GM18505 (cell line): ENCODE results near the gene SLC4A5.

ENCODE experiments used
- ATAC-seq: cut with Tn5 transposase; IDR thresholded peaks from one replicate; pipeline ENCODE4 v1.9.1; 2021; ENCODE audit not compliant: unreplicated experiment
- POLR2A ChIP-seq: IDR thresholded peaks from 4 replicates; pipeline ENCODE4 v1.6.1; 2011; ENCODE audit warnings: borderline replicate concordance; ENCODE audit not compliant: insufficient read depth, insufficient read length; ENCODE audit errors: extremely low read depth

Gene SLC4A5

DNA sequence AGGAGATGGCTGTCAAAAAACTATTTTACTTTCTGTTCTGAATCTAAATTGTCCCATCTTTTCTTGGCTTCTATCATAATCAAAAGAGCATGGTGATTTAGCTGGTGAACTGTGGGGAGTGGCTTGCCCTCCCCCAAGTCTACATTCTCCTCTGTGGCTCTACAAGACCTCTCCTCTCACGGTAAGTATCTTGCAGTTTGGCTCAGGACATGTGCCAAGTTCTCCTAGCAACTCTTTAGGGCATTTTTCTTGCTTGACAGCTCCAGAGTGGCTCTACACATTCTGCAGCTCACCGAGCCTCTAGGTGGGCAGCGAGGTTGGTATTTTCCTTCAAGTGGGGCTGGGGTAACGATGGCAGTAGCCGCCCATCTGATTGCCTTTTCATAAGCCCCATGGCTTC lies 29.1 kb downstream of the SLC4A5 start:
- ATAC-seq: no peak
- no peak for TF ChIP-seq POLR2A

DNA sequence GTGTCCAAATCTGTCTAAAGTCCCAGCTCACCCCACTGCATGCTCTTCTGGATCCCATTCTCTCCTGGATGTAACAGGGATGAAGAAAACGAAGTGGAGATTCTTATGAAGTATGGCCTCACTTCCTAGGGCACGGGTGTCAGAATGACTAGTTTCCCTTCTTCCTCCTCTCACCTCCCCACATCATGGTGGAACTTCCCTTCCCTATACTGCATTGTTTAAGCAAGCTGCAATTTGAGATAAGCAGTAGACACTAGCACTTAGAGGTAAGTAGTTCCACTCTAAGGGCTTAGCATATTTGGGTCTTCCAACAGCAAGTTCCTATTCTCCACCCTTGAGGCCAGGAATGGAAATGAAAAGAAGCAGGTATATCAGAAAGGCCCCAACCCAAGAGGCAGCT lies 29.7 kb downstream of the SLC4A5 start:
- ATAC-seq: no peak
- TF ChIP-seq POLR2A: no peak

DNA sequence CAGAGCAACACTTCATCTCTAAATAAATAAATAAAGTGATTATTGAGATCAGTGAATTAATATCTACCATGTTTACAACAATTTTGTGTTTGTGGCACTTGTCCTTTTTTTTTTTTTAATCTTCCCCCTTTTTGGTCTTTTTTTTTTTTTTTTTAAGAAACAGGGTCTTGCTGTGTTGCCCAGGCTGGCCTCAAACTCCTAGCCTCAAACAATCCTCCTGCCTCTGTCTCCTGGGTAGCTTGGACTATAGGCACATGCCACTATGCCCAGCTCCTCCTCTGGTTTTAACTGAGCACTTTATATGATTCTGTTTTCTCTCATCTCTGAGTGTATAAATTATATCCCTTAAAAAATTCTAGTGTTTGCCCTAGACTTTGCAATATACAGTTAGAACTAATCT lies 30.3 kb downstream of the SLC4A5 start:
- no peak for ATAC-seq
- no peak for TF ChIP-seq POLR2A

DNA sequence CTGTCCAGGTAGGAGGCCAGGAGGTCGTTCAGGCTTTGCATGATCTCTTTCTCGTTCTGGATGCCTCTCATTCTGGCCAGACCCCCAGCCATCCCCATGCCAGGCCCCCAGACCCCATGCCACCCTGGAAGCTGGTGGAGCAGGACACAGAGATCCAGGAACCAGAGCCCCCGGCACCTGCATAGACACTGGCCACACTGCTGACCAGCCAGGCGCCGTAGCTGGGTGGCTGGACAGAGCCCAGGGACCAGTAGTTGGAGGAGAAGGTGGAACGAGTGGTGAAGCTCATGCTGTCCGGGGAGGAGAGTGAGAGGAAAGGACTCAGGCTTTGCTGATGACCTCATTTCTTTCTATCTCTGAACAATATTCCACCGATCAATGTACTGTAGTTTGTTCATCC lies 35.5 kb downstream of the SLC4A5 start:
- no peak for TF ChIP-seq POLR2A
- no peak for ATAC-seq

DNA sequence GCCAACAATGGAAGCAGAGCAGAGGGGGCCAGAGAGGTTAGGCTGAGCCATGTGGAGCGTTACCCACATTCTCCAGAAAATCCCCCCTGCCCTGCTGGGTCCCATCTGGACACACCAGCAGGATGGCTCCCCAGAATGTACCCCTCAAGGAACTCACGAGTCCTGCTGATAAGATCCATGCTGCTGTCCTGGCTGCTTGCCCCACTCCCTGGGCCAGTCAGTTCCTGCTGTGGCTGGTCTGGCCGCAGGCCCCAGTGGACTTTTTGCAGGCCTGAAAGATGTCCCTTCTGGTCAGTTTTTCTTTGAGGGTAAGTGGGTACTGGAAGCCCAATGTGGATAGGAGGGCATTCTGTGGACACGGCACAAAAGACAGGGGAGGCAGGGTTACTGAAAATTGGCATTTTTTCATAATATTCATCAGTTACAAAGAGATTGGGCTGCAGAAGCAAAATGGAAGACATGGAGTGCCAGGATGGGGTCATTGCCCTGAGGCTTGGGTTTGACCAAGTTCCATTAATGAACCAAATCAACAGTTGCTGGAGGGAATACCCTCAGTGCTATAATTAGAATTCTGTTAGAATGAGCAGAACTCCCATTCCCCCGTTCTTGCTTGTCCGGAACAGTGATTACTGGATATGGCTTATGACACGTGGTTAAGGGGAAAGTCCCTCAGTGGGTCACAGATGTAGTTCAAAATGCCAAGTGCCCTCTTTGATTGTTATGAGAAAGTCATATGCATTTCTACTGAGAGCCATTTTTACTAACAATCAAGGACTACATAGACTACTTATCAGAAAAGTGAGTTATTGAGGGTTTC lies 38.7 kb downstream of the SLC4A5 start:
- TF ChIP-seq POLR2A: no peak
- no peak for ATAC-seq

DNA sequence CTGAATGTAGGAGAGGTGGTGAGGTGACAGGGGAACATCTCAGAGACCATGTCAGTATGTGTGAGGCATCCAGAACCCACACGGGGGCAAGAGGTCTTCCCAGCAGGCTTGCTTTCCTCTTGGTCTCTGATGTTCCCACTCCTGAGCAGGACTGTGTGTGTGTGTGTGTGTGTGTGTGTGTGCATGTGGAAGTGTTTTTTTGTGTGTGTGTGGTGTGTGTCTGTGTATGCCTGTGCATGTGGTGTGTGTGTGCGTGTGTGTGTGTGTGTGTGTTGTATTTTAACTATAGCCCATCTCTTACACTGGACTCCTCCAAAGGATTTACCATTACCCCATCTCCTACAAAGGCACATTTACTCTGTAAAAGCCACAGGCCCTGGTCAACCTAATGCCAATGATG lies 40.4 kb downstream of the SLC4A5 start:
- ATAC-seq: no peak

DNA sequence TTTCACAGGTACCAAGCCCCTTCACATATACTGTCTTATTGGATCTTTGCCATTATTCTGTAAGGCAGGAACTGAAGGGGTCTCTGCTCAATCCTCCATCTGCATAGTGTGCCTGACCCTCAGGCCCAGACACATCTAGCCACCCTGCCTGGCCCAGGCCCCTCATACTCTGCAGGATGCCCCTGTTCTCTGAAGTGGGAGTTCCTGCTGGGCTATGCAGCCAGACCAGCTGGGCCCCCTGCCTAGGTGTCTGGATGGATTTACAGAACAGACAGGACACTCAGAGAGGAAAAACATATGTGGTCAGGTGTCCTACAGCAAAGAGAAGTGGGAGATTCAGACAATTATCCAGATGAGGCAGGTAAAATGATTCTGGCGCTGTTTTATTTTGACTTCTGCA lies 42.0 kb downstream of the SLC4A5 start:
- ATAC-seq: no peak

More for the DNA sequence above, 40.4 kb downstream of the SLC4A5 start:
- TF ChIP-seq POLR2A: no peak

DNA sequence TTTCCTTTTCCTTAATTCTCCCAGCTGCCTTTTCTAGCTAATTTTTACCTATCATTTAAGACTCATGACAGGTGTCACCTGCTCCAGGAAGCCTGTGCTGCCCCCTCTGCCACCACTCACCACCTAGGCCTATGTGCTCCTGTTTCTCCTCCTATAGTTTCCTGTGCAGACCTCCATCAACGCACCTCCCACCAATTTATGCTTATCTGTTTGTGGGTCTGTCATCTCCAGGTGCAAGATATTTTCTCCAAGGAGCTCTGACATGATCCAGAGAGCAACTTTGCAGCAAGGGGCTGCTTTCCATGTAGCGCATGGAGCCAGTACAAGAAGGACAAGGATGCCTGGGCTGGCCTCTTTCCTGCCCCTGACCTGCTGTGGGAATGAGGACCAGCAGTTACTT lies 42.7 kb downstream of the SLC4A5 start:
- no peak for TF ChIP-seq POLR2A
- no peak for ATAC-seq

More for the DNA sequence above, 42.0 kb downstream of the SLC4A5 start:
- no peak for TF ChIP-seq POLR2A

DNA sequence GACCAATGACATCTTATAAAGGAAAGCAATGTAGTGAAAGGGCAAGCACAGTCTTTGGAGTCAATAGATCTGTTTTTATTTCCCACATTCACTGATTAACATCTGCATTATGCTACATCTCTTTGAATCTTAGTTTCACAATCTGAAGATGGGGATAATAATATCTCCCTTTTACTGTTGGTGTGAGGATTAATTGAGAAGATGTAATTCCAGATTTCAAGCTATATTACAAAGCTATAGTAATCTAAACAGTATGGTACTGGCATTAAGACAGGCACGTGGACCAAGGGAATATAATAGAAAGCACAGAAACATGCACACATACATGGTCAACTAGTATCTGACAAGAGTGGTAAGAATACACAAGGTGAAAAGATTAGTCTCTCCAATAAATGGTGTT lies 45.3 kb downstream of the SLC4A5 start:
- no peak for TF ChIP-seq POLR2A
- ATAC-seq: no peak

DNA sequence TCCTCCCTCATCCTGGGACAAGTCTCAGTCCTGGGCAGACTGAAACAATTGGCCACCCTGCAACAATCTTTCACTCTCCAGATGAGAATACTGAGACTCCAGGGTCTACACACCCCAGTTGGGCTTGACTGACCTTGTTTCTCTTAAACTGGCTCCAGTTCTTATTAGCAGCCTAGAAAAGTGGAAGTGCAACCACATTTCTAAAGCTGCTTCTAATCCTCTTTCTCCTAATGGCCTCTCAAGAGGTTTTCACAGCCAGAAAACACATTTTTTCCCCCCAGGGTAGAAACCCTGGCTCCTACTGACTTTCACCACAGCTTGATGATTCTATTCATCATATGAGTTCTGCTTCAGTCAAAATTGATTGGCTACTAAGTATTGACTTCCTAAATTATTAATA lies 45.8 kb downstream of the SLC4A5 start:
- ATAC-seq: peak; percentile 63
- TF ChIP-seq POLR2A: no peak

DNA sequence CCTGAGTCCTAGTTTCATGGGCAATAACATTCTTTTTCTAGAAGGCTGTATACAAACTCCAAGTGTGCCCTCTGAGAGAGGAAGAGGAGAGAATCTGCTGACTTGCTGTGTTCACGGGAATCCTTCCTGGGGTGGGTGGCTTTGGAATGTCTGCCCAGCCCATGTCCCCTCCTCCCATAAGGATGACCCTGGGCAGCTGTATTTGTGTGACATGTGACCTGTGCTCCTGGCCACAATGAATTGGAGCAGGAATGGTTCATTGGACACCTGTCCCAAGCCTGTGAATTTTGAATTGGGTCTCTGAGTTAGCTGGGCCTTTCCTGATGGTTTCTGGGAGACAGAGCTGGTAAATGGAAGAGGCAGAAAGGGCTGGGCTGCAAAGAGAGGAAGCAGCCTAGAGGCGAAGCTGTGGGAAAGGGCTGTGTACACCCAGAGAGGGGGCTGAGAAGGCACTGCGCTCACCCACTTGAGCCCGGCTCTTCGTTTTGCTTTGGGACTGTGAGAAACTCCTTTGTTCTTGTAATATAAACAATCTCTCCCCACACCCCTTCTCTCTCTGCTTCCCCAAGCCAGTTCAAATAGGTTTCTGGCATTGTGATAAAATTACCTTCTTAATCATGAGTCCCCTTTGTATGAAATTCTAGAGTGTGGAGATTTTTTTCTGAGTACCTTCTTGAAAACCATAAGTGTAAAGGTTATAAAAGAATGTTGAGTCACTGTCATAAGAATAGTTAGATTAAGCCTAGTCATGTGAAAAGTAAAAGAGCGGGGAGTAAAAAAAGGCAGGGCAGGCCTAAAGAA lies 49.8 kb downstream of the SLC4A5 start:
- no peak for TF ChIP-seq POLR2A
- ATAC-seq: no peak

DNA sequence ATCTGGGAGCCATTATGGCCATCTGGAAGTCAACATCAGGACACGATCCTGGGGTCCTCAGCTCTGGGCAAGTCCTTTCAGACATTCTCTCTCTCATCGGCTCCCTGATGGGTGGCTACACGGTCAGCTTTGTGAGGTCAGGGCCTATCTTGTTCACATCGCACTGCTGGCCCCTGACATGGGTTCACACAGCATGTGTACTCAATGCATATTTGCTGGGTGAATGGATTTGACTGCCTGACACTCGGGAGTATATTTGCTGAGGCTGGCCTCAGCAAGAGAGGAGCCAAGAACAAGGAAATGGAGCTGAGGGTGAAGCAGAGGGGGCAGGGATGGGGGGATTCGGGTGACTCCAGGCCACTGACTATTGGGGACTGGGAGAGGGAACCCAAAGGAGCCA lies 50.5 kb downstream of the SLC4A5 start:
- TF ChIP-seq POLR2A: no peak
- no peak for ATAC-seq

DNA sequence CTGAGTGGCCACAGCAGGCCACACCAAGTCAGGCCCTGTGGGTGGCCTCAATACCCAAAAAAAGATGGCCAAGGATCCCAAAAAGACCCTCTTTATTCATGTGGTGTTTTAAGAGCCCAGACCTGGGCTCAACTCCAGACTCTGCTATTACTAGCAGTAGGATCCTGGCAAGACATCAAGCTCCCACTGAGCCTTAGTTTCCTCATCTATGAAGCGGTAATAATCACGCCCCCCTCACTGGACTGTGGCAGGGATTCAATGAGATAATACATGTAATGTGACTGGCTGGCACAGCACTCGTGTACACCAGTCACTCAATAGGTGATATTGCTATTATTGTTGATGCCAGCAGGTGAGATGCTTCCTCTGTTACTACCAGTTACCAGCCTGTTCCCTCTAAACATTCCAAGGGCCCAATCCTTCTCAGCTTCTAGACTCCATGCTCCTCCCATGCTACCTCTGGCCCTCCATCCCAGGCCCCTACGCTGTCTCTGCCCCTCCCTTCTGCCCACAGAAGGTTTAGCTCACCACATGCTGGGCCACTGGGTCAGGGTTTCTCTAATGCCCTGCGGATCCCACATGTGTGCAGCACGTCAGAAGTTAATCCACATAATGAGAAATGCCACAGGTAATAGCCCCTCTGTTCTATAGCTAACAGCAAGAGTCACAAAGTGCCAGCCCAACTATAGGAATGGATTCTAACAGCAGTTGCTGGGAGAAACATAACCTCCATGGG lies 51.2 kb downstream of the SLC4A5 start:
- no peak for ATAC-seq
- TF ChIP-seq POLR2A: no peak

DNA sequence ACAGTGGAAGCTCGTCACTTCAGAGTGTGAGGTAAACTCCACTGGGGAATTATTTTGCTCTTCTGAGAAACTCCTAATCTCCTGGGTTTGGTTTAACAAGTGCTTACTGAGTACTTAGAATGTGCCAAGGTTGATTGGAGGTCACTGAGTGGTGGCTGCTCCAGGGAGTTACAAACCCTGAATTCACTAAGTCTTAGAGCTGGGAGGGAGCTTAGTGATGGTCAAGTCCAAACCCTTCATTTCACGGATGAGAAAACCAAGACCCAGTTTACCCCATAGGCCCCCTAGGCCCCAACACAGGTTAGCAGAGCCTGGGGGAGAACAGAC lies 52.0 kb downstream of the SLC4A5 start:
- TF ChIP-seq POLR2A: no peak
- no peak for ATAC-seq

DNA sequence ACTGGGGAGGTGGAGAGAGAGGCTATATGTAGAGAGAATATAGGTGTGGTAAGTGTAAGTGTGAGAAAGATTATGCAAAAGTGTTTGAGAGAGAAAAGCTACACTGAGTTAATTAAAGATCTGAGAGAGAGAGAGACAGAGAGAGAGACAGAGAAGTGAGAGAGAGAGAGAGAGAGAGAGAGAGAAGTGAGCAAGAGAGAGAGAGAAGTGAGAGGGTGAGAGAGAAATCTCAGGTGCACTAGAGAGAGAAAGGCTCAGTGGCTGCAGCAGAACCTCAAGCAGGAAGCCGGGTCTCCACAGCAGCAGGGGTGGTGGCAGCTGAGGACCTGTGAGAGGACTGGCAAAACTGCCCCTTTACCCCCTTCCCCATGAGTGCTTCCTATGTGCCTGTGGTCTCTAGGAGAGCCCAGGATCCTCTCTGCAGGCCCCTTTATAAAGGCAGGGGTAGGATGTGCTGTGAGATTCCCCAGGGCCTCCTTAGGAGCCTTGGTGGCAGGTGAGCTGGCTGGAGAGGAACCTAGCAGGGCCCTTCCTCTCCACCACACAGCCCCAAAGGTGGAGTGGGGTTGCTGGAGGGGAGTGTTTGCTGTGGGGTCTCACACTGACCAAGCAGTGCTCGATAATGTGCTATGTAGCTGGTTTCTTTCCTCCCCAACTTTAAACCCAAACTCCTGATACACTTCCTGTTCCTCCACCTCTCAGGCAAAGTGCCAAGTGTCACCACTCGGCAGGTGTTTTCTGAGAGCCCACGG lies 52.6 kb downstream of the SLC4A5 start:
- ATAC-seq: peak; percentile 55
- TF ChIP-seq POLR2A: peak; percentile 51
